Gastroesophageal sphincter (tissue), 3 donors: ENCODE results near the gene PDE3A.

Source experiments
- EP300 ChIP-seq: sonication (generic); formaldehyde crosslinking; IDR thresholded peaks from one replicate; pipeline ENCODE4 v1.6.1; 2017; ENCODE audit warnings: antibody characterized with exemption, mild to moderate bottlenecking
- POLR2A ChIP-seq, 2 donors: fragments of 450-650 bp; IDR thresholded peaks; one replicate each; pipeline ENCODE4 v1.6.1; 2017; ENCODE audit warnings: antibody characterized with exemption in 2 of 2, mild to moderate bottlenecking in 2 of 2, moderate library complexity in 1 of 2
- POLR2AphosphoS5 ChIP-seq: sonication (generic); formaldehyde crosslinking; IDR thresholded peaks from one replicate; pipeline ENCODE4 v1.6.1; 2017; ENCODE audit warnings: antibody characterized with exemption
- TF ChIP-seq, protein P1 (sequence below), 4 experiments: fragments of 200-600 bp in 2 of 4; fragments of 450-650 bp in 2 of 4; sonication (generic) in 1 of 4; IDR thresholded peaks; one replicate each; pipeline ENCODE4 v1.5.1; 2017 to 2019; ENCODE audit warnings: antibody characterized with exemption in 4 of 4, mild to moderate bottlenecking in 2 of 4, moderate library complexity in 2 of 4

DNA sequence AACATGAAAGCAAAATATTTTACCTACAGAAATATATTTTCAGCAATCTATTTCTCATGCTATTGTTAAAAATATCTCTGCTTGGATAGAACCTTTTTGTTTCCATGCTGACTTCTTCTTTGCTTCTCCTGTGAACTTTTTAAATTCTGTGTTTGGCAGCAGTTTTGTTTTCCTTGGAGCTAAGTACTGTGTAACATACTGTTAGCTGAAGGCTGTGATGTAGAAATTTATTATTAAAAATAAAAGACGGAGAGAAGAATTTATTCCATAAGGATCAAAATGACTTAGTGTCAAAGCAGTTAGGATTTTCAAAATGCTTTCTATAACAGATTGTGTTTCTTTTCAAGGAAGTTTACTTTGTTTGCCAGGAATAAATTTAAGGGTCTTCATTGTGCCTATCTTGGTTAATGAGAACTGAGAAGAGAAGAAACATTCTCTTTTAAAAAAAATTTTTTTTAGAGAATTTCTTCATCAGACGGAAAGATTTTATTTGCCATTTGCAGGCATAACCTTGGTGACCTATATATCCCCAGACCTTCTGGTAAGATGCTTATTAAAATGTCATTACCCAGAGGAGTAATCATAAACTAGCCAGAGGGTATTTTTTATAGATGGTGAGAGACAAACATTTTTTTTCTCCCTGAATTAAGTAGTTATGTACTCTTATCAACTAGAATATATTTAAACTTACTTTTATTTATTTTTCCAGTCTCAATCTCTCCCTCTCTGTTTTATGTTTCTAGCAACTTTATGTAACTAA lies 179.7 kb downstream of the PDE3A start:
- TF ChIP-seq, protein P1, sequence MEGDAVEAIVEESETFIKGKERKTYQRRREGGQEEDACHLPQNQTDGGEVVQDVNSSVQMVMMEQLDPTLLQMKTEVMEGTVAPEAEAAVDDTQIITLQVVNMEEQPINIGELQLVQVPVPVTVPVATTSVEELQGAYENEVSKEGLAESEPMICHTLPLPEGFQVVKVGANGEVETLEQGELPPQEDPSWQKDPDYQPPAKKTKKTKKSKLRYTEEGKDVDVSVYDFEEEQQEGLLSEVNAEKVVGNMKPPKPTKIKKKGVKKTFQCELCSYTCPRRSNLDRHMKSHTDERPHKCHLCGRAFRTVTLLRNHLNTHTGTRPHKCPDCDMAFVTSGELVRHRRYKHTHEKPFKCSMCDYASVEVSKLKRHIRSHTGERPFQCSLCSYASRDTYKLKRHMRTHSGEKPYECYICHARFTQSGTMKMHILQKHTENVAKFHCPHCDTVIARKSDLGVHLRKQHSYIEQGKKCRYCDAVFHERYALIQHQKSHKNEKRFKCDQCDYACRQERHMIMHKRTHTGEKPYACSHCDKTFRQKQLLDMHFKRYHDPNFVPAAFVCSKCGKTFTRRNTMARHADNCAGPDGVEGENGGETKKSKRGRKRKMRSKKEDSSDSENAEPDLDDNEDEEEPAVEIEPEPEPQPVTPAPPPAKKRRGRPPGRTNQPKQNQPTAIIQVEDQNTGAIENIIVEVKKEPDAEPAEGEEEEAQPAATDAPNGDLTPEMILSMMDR (IDR thresholded peaks at IDR 0.05) = no peak
- TF ChIP-seq EP300 = no peak
- TF ChIP-seq POLR2AphosphoS5 = no peak
- no peak for TF ChIP-seq POLR2A (IDR thresholded peaks at IDR 0.05)
